Hepatocyte (in vitro differentiated cells): ENCODE data around the gene FOXN3.

ENCODE experiments used
- CTCF ChIP-seq: fragments of 200-600 bp; sonication (generic); IDR thresholded peaks from 2 replicates; pipeline ENCODE4 v1.5.1; 2016; ENCODE audit warnings: antibody characterized with exemption, mild to moderate bottlenecking; ENCODE audit not compliant: poor library complexity
- EZH2 ChIP-seq: fragments of 200-600 bp; sonication (generic); IDR thresholded peaks from 2 replicates; pipeline ENCODE4 v1.6.1; 2016; ENCODE audit warnings: antibody characterized with exemption, mild to moderate bottlenecking, borderline replicate concordance
- EZH2phosphoT487 ChIP-seq: fragments of 200-600 bp; sonication (generic); IDR thresholded peaks from one replicate; pipeline ENCODE4 v1.6.1; 2018; ENCODE audit warnings: antibody characterized with exemption, mild to moderate bottlenecking, low read depth, moderate library complexity; ENCODE audit not compliant: unreplicated experiment, severe bottlenecking

- TF ChIP-seq CTCF (no peak), EZH2phosphoT487 (no peak), EZH2 (no peak)
Observed at GRCh38 chr14:89325959-89326358, 91.1 kb downstream of the FOXN3 start.
